ENCODE data around the gene CARD8. TPM values are rescaled to one million over a fixed set of nuclear protein-coding genes. Genes with fewer than 3 reads are reported as not detected.

CARD8 gene
- total and polyA plus RNA-seq, 2 of the 8 experiments (the other 6 are each of a cell fraction or from before 2014, with no cell fraction given), result 8.9 to 24.4 TPM

- Histone ChIP-seq H3K23ac (ENCODE audit: insufficient read length) (no peak overlapping the region), H4K5ac (ENCODE audit: insufficient read length, low read depth, low read length) (no peak overlapping the region), H3K9ac (replicated peaks in 1 of 4; ENCODE audit: extremely low read depth in 1 of 4, low read depth in 3 of 4, low read length in 3 of 4) (no peak overlapping the region), H4K8ac (ENCODE audit: extremely low read depth, insufficient read depth, low read length) (no peak overlapping the region), H3K79me1 (ENCODE audit: low read depth, low read length) (no peaks in the 10 kb centered on the region), H3K36me3 (ENCODE audit: control insufficient read depth in 2 of 4, insufficient read depth in 4 of 4, low read length in 3 of 4) (peaks cover 0 to 27% (median 11%) of the 10 kb centered on the region in 4 experiments; a peak in 5 of 8 replicates), H3K56ac (replicated peaks; ENCODE audit: insufficient read length, low read depth, low read length) (no peak overlapping the region), H2BK5ac (ENCODE audit: low read depth, low read length) (no peak overlapping the region), H4K91ac (replicated peaks; ENCODE audit: insufficient read length, low read length) (no peak overlapping the region), H3K27ac (ENCODE audit: low read depth, low read length) (no peak overlapping the region), H3K4me2 (ENCODE audit: insufficient read depth in 1 of 2, low read depth in 2 of 2, low read length in 2 of 2) (no peak overlapping the region), H2AFZ (ENCODE audit: low read length) (no peak overlapping the region), H3K9me3 (ENCODE audit: insufficient read depth in 2 of 2, low read depth in 1 of 2, low read length in 1 of 2) (peaks cover 8 to 10% of the 10 kb centered on the region in 2 experiments), H2AK5ac (ENCODE audit: low read depth, low read length) (no peak overlapping the region), H2BK120ac (replicated peaks; ENCODE audit: low read depth, low read length) (no peak overlapping the region), H3K4ac (replicated peaks; ENCODE audit: insufficient read length, low read depth, low read length) (no peak overlapping the region), H4K20me1 (replicated peaks in 1 of 2; ENCODE audit: control insufficient read depth in 1 of 2, insufficient read depth in 2 of 2, low read length in 2 of 2) (no peaks in the 10 kb centered on the region), H3K14ac (ENCODE audit: insufficient read length) (no peak overlapping the region), H3K23me2 (ENCODE audit: low read depth, low read length) (peaks cover 2% of the 10 kb centered on the region; the same call in 1 of the 2 replicates), H3K18ac (ENCODE audit: extremely low read depth, low read length) (no peak overlapping the region), H3K27me3 (replicated peaks in 1 of 4; ENCODE audit: control insufficient read depth in 3 of 4, extremely low read depth in 1 of 4, insufficient read depth in 3 of 4, low read length in 3 of 4) (no peaks in the 10 kb centered on the region), H2BK20ac (ENCODE audit: low read length) (no peak overlapping the region), H3K4me1 (replicated peaks in 1 of 4; ENCODE audit: control insufficient read depth in 3 of 4, insufficient read depth in 4 of 4, low read length in 3 of 4) (peaks cover 0 to 4% (median 2%) of the 10 kb centered on the region in 4 experiments; a peak in 3 of 7 replicates), H3K4me3 (ENCODE audit: extremely low read depth in 1 of 4, insufficient read depth in 2 of 4, low read depth in 3 of 4, low read length in 4 of 4) (no peak overlapping the region), H2BK15ac (ENCODE audit: low read length) (no peak overlapping the region), H3K79me2 (ENCODE audit: control insufficient read depth in 1 of 2, insufficient read depth in 2 of 2, low read length in 2 of 2) (no peaks in the 10 kb centered on the region), H2BK12ac (ENCODE audit: low read depth, low read length) (no peak overlapping the region)
- no peak for FAIRE-seq
- ChIA-PET POLR2A (ENCODE audit: partially characterized antibody) (interaction anchor here (0.5 to 1.3 kb wide), 4 partner anchors 9 to 120 kb away, joined by 3 to 5 read pairs (median 3); no protein-coding TSS in a partner anchor), CTCF (ENCODE audit: partially characterized antibody) (interaction anchor here (1.1 to 2.4 kb wide), 4 partner anchors 8 to 223 kb away, joined by 3 to 11 read pairs (median 8); no protein-coding TSS in a partner anchor)
- no peak for TF ChIP-seq POLR2AphosphoS5 (IDR thresholded peaks at IDR 0.05; ENCODE audit: low read depth, low read length)
- TF ChIP-seq RNF2 (IDR thresholded peaks at IDR 0.05; ENCODE audit: borderline replicate concordance, low read depth, low read length, missing control alignments, poor library complexity, severe bottlenecking), result no peak
- TF ChIP-seq TCF12 (IDR thresholded peaks at IDR 0.05; ENCODE audit: low read depth, low read length), result no peak
- no peak for TF ChIP-seq RXRA (IDR thresholded peaks at IDR 0.05; ENCODE audit: insufficient read depth, low read depth, low read length)
- no peak for TF ChIP-seq CBX8 (IDR thresholded peaks at IDR 0.05; ENCODE audit: borderline replicate concordance, low read depth, low read length)
- WGBS, 2 experiments (ENCODE audit: extremely low coverage in 1 of 2, insufficient coverage in 1 of 2, insufficient read length in 1 of 2, insufficient replicate concordance in 2 of 2, low coverage in 1 of 2, low lambda C conversion rate in 2 of 2, missing lambda C conversion rate in 1 of 2), result 83% methylated on average over 8 of the region's 8 CpGs; no CpG with 5 or more reads in 1 of the 2 experiments
- no peak for DNase-seq (ENCODE audit: low read depth in 1 of 2, low spot score in 2 of 2)
Observed at GRCh38 chr19:48186541-48186991, 69.1 kb downstream of the CARD8 start.

Data from H1 (cell line).